H1 (cell line): Measurements from ENCODE around the gene C1QL1. TPM values are rescaled to one million over a fixed set of nuclear protein-coding genes. Genes with fewer than 3 reads are reported as not detected.

ENCODE experiments used
- CTCF ChIA-PET: fragments of 300-600 bp; sonication (Branson Sonifier 250); formaldehyde crosslinking; loops from one replicate; lab custom pipeline; 2021; ENCODE audit not compliant: partially characterized antibody; lab: Charles Lee
- POLR2A ChIA-PET: fragments of 300-600 bp; sonication (Branson Sonifier 250); formaldehyde crosslinking; loops from one replicate; lab custom pipeline; 2021; ENCODE audit warnings: inconsistent platforms; ENCODE audit not compliant: partially characterized antibody; lab: Charles Lee
- DNase-seq, 2 experiments: peaks; one replicate each; pipeline versions ENCODE4 v3.0.0 to v3.0.0-alpha.2; 2010 to 2022; ENCODE audit warnings: low spot score in 2 of 2, low read depth in 1 of 2, mixed read lengths in 1 of 2
- FAIRE-seq: peaks from 2 replicates; lab custom pipeline; 2011; peaks lifted over from hg19 to GRCh38; lab: Jason Lieb, UNC
- H2AFZ ChIP-seq: 2 replicates; pipeline ENCODE4 v1.8.1; 2012; ENCODE audit warnings: low read length, inconsistent platforms
- H2AK5ac ChIP-seq: 2 replicates; pipeline ENCODE4 v1.6.1; 2013; ENCODE audit warnings: low read depth, low read length
- H2BK120ac ChIP-seq: replicated peaks from 2 replicates; pipeline ENCODE3; 2013; ENCODE audit warnings: low read depth, low read length, inconsistent platforms
- H2BK12ac ChIP-seq: 2 replicates; pipeline ENCODE4 v1.6.1; 2013; ENCODE audit warnings: low read depth, low read length
- H2BK15ac ChIP-seq: 2 replicates; pipeline ENCODE4 v1.6.1; 2013; ENCODE audit warnings: low read length
- H2BK20ac ChIP-seq: 2 replicates; pipeline ENCODE4 v1.6.1; 2013; ENCODE audit warnings: low read length
- H2BK5ac ChIP-seq: 2 replicates; pipeline ENCODE4 v1.6.1; 2013; ENCODE audit warnings: low read depth, low read length
- H3K14ac ChIP-seq: 2 replicates; pipeline ENCODE4 v1.6.1; 2013; ENCODE audit warnings: inconsistent platforms; ENCODE audit not compliant: insufficient read length
- H3K18ac ChIP-seq: 2 replicates; pipeline ENCODE4 v1.6.1; 2013; ENCODE audit warnings: low read length; ENCODE audit errors: extremely low read depth
- H3K23ac ChIP-seq: 2 replicates; pipeline ENCODE4 v1.6.1; 2013; ENCODE audit warnings: inconsistent platforms; ENCODE audit not compliant: insufficient read length
- H3K23me2 ChIP-seq: 2 replicates; pipeline ENCODE4 v1.6.1; 2013; ENCODE audit warnings: low read depth, low read length
- H3K27ac ChIP-seq: 2 replicates; pipeline ENCODE4 v1.6.1; 2011; ENCODE audit warnings: low read depth, low read length, inconsistent platforms
- H3K27me3 ChIP-seq, 4 experiments: replicated peaks in 1 of 4; 1 replicate in 1 of 4; 2 replicates in 3 of 4; pipeline versions ENCODE4 v1.6.1 to v1.8.1; 2011 to 2013; ENCODE audit warnings: low read length in 3 of 4, mild to moderate bottlenecking in 3 of 4, inconsistent platforms in 2 of 4, mixed read lengths in 2 of 4, moderate library complexity in 1 of 4; ENCODE audit not compliant: control insufficient read depth in 3 of 4, insufficient read depth in 3 of 4; ENCODE audit errors: extremely low read depth in 1 of 4
- H3K36me3 ChIP-seq, 4 experiments: 2 replicates each; pipeline versions ENCODE4 v1.6.1 to v1.8.1; 2011 to 2013; ENCODE audit warnings: mild to moderate bottlenecking in 4 of 4, low read length in 3 of 4, moderate library complexity in 2 of 4, control low read depth in 1 of 4, inconsistent platforms in 1 of 4; ENCODE audit not compliant: insufficient read depth in 4 of 4, control insufficient read depth in 2 of 4
- H3K4ac ChIP-seq: replicated peaks from 2 replicates; pipeline ENCODE3; 2013; ENCODE audit warnings: low read length, low read depth, mixed read lengths, inconsistent platforms; ENCODE audit not compliant: insufficient read length
- H3K4me1 ChIP-seq, 4 experiments: replicated peaks in 1 of 4; 1 replicate in 1 of 4; 2 replicates in 3 of 4; pipeline versions ENCODE4 v1.6.1 to v1.8.1; 2011 to 2013; ENCODE audit warnings: low read length in 3 of 4, inconsistent platforms in 2 of 4, mixed read lengths in 1 of 4; ENCODE audit not compliant: insufficient read depth in 4 of 4, control insufficient read depth in 3 of 4
- H3K4me2 ChIP-seq, 2 experiments: 2 replicates each; pipeline versions ENCODE4 v1.6.1 to v1.8.1; 2011 to 2013; ENCODE audit warnings: low read depth in 2 of 2, low read length in 2 of 2, control low read depth in 1 of 2, inconsistent platforms in 1 of 2, mild to moderate bottlenecking in 1 of 2; ENCODE audit not compliant: insufficient read depth in 1 of 2
- H3K4me3 ChIP-seq, 4 experiments: fragments of 200-600, 300-600 bp in 1 of 4; sonication (generic), shearing (Covaris generic), sonication (Bioruptor Twin) in 1 of 4; 2 replicates each; pipeline versions ENCODE4 v1.5.1 to v1.8.1; 2011 to 2016; ENCODE audit warnings: low read length in 4 of 4, low read depth in 3 of 4, control low read depth in 2 of 4, inconsistent platforms in 2 of 4, mild to moderate bottlenecking in 2 of 4, mixed read lengths in 1 of 4, moderate library complexity in 1 of 4; ENCODE audit not compliant: insufficient read depth in 2 of 4; ENCODE audit errors: extremely low read depth in 1 of 4
- H3K56ac ChIP-seq: replicated peaks from 2 replicates; pipeline ENCODE3; 2013; ENCODE audit warnings: low read depth, mild to moderate bottlenecking, mixed read lengths, low read length, inconsistent platforms; ENCODE audit not compliant: insufficient read length
- H3K79me1 ChIP-seq: 2 replicates; pipeline ENCODE4 v1.6.1; 2013; ENCODE audit warnings: low read depth, low read length, control low read depth
- H3K79me2 ChIP-seq, 2 experiments: 2 replicates each; pipeline versions ENCODE4 v1.6.1 to v1.8.1; 2012 to 2013; ENCODE audit warnings: low read length in 2 of 2, mild to moderate bottlenecking in 2 of 2, inconsistent platforms in 1 of 2; ENCODE audit not compliant: insufficient read depth in 2 of 2, control insufficient read depth in 1 of 2
- H3K9ac ChIP-seq, 4 experiments: replicated peaks in 1 of 4; 1 replicate in 1 of 4; 2 replicates in 3 of 4; pipeline versions ENCODE4 v1.6.1 to v1.8.1; 2011 to 2013; ENCODE audit warnings: low read depth in 3 of 4, low read length in 3 of 4, control low read depth in 2 of 4, mild to moderate bottlenecking in 2 of 4, moderate library complexity in 2 of 4, inconsistent platforms in 1 of 4; ENCODE audit errors: extremely low read depth in 1 of 4
- H3K9me3 ChIP-seq, 2 experiments: 2 replicates each; pipeline versions ENCODE4 v1.6.1 to v1.8.1; 2012 to 2013; ENCODE audit warnings: mild to moderate bottlenecking in 2 of 2, moderate library complexity in 2 of 2, control low read depth in 1 of 2, inconsistent platforms in 1 of 2, low read depth in 1 of 2, low read length in 1 of 2, mixed read lengths in 1 of 2; ENCODE audit not compliant: insufficient read depth in 2 of 2
- H4K20me1 ChIP-seq, 2 experiments: replicated peaks in 1 of 2; 2 replicates each; pipeline versions ENCODE3 to v1.8.1; 2011 to 2013; ENCODE audit warnings: inconsistent platforms in 2 of 2, low read length in 2 of 2, mild to moderate bottlenecking in 1 of 2; ENCODE audit not compliant: insufficient read depth in 2 of 2, control insufficient read depth in 1 of 2
- H4K5ac ChIP-seq: 2 replicates; pipeline ENCODE4 v1.6.1; 2013; ENCODE audit warnings: low read length, low read depth, mixed read lengths, inconsistent platforms; ENCODE audit not compliant: insufficient read length
- H4K8ac ChIP-seq: 2 replicates; pipeline ENCODE4 v1.8.0; 2013; ENCODE audit warnings: mild to moderate bottlenecking, moderate library complexity, low read length, inconsistent platforms; ENCODE audit not compliant: insufficient read depth; ENCODE audit errors: extremely low read depth
- H4K91ac ChIP-seq: replicated peaks from 2 replicates; pipeline ENCODE3; 2013; ENCODE audit warnings: low read length, mixed read lengths, inconsistent platforms; ENCODE audit not compliant: insufficient read length
- BRCA1 ChIP-seq: IDR thresholded peaks from 2 replicates; pipeline ENCODE4 v1.6.1; 2012; ENCODE audit warnings: low read depth, low read length, improper control_type of control experiment
- CHD2 ChIP-seq: IDR thresholded peaks from 2 replicates; pipeline ENCODE4 v1.6.1; 2012; ENCODE audit warnings: low read length, improper control_type of control experiment
- CTBP2 ChIP-seq: IDR thresholded peaks from 2 replicates; pipeline ENCODE4 v1.7.0; 2011; ENCODE audit warnings: borderline replicate concordance, mild to moderate bottlenecking, moderate library complexity, mixed read lengths, low read length; ENCODE audit not compliant: insufficient read depth, insufficient read length
- EGR1 ChIP-seq: IDR thresholded peaks from 2 replicates; pipeline ENCODE4 v1.6.1; 2011; ENCODE audit warnings: low read depth, low read length, borderline replicate concordance
- WGBS, 2 experiments: shearing (Covaris generic) in 1 of 2; methylation state at CpG; one replicate each; pipeline versions ENCODE4 v1.1.6 to v1.1.7; 2013 to 2015; ENCODE audit warnings: low lambda C conversion rate in 2 of 2, mixed read lengths in 2 of 2, inconsistent platforms in 1 of 2, low coverage in 1 of 2, missing lambda C conversion rate in 1 of 2; ENCODE audit not compliant: insufficient replicate concordance in 2 of 2, insufficient coverage in 1 of 2, insufficient read length in 1 of 2; ENCODE audit errors: extremely low coverage in 1 of 2, missing lambda C conversion rate in 1 of 2; 5-methylcytosine and 5-hydroxymethylcytosine counted together
- polyA plus RNA-seq, 7 experiments: library from polyadenylated mRNA; depleted of rRNA in 3 of 7; stranded (reverse) in 5 of 7; unstranded in 2 of 7; fragments of >200 nt in 5 of 7; fragments of 200-250 nt in 2 of 7; gene quantifications; 1 replicate in 5 of 7; 2 replicates in 1 of 7; 4 replicates in 1 of 7; pipeline versions ENCODE4 v1.2.1 to v1.2.3, GENCODE V29; 2011 to 2013; ENCODE audit warnings: missing spikeins in 2 of 7, mixed read lengths in 2 of 7
- total RNA-seq: library from RNA; stranded (reverse); fragmentation: NEBNext Ultra II Directional; extraction: Animal tissue kit (Norgen Biotek cat#: 25700); gene quantifications from 2 replicates; pipeline ENCODE4 v1.2.1, GENCODE V29; 2021

C1QL1 gene
- total and polyA plus RNA-seq, 2 of the 8 experiments (the other 6 are each of a cell fraction or from before 2014, with no cell fraction given) = 7.6 to 10.5 TPM

DNA sequence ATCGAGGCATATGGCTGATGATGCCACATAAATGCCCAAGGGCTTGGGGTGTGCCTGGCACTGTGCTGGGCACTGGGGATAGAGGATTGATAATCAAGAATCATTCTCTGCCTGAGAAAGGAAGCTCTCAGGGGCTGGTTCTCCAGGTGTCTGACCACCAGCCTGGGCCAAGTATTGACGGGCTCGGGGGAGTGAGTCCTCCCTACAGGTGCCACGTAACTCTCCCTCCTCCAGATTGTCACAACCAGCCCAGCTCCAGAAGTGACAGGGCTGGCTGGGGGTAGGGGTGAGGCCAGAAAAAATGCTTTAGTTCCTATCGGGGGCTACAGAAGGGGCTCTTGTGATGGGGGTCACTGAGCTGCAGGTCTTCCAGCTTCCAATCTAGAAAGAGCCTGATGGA, 10.7 kb upstream of the C1QL1 start:
- FAIRE-seq = no peak
- POLR2A ChIA-PET = interaction anchor here (0.8 to 2.7 kb wide), 5 partner anchors 8 to 170 kb away, joined by 3 to 6 read pairs (median 3); partner anchors contain the start of genes HEXIM1 and NMT1
- H2BK20ac ChIP-seq = no peak overlapping the region

More for the DNA sequence above, 10.7 kb upstream of the C1QL1 start:
- no peak overlapping the region for H3K18ac ChIP-seq
- peaks cover 6% of the 10 kb centered on the region; the same call in 1 of the 2 replicates for H3K23me2 ChIP-seq
- TF ChIP-seq EGR1 (no peak), CTBP2 (no peak), CHD2 (no peak), BRCA1 (no peak)
- H2BK15ac ChIP-seq = no peak overlapping the region
- H3K36me3 ChIP-seq = no peaks in the 10 kb centered on the region
- H4K8ac ChIP-seq = no peak overlapping the region
- H2AK5ac ChIP-seq = 0 out of 2 replicates have a peak overlapping the region, but pooled peaks have one; percentile 80
- H2BK120ac ChIP-seq = no peak overlapping the region
- no peaks in the 10 kb centered on the region; a peak in 1 of 7 replicates for H3K27me3 ChIP-seq
- H2BK5ac ChIP-seq = no peak overlapping the region
- CTCF ChIA-PET = interaction anchor here (0.6 to 4.8 kb wide), 14 partner anchors 9 to 210 kb away, joined by 3 to 35 read pairs (median 6); partner anchors contain the start of gene C1QL1
- no peak overlapping the region for H3K27ac ChIP-seq
- H3K9ac ChIP-seq = no peak overlapping the region
- no peaks in the 10 kb centered on the region for H3K79me2 ChIP-seq
- H4K20me1 ChIP-seq = no peaks in the 10 kb centered on the region
- no peak overlapping the region for H3K4me3 ChIP-seq
- H3K56ac ChIP-seq = no peak overlapping the region
- 91% methylated on average over 5 of the region's 5 CpGs; no CpG with 5 or more reads in 1 of the 2 experiments for WGBS, 2 experiments
- no peak overlapping the region for H3K4me2 ChIP-seq
- no peaks in the 10 kb centered on the region for H3K9me3 ChIP-seq
- no peak overlapping the region for H4K5ac ChIP-seq
- no peak overlapping the region for H3K4ac ChIP-seq
- no peak overlapping the region for H2AFZ ChIP-seq
- no peak overlapping the region for H2BK12ac ChIP-seq
- peaks cover 0 to 11% (median 6%) of the 10 kb centered on the region in 4 experiments; a peak in 5 of 7 replicates for H3K4me1 ChIP-seq
- DNase-seq = no peak
- H3K14ac ChIP-seq = no peak overlapping the region
- H4K91ac ChIP-seq = peak overlapping the region; percentile 29
- no peaks in the 10 kb centered on the region for H3K79me1 ChIP-seq
- no peak overlapping the region for H3K23ac ChIP-seq
